Right hindlimb (tissue), 1 donor: ENCODE data around the gene RRAS.

ENCODE experiments used
- DNase-seq: peaks from one replicate; pipeline ENCODE4 v3.0.0-alpha.2; 2018

Gene RRAS

DNA sequence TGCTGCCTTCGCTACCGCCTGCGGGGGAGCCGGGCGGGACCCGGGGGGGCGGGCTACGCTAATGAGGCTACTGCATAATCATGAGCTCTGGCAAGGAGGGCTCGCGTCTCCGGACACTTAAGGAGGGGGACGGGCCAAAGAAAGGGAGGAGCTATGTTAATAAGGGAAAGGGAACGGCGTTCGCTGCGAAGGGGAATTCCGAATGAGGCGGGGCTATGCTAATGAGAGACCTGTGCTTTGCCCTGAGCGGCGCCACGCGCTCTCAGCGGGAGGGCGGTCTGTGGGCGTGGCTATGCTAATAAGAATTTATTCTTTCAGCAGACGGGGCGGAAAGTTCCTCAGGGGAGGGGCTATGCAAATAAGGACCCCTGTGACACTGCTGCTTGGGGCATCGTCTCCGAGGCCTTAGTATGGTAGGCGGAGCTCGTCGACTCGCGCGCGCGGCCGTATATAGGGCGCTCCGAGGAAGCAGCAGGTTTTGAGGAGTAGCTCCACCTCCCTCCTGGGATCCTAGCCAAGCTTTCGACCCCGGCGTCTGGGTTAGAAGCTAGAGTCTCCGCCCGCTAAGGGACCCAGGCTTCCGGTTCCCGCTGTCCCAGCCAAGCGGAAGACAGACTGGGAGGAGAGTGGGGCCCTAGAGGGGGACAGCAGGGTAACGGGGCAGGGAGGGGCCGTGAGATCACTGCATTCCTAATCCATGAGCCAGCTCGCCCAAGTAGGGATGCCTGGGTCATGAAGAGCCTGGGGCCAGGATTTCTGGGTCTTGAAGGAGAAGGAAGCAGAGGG lies at the start of gene RRAS:
RRAS (minus strand) TSS at position 31 of the 786 bp plus-strand sequence. CDS start 45 bp downstream, outside the sequence.
- DNase-seq: peak; percentile 100

- no peak for DNase-seq
Measured at GRCh38 chr19:49689133-49690078, 49.5 kb upstream of the RRAS start, which contains the start of gene ADM5. Gene ADM5 (plus strand): TSS chr19:49689594. CDS start chr19:49689838, 244 bp downstream.

DNA sequence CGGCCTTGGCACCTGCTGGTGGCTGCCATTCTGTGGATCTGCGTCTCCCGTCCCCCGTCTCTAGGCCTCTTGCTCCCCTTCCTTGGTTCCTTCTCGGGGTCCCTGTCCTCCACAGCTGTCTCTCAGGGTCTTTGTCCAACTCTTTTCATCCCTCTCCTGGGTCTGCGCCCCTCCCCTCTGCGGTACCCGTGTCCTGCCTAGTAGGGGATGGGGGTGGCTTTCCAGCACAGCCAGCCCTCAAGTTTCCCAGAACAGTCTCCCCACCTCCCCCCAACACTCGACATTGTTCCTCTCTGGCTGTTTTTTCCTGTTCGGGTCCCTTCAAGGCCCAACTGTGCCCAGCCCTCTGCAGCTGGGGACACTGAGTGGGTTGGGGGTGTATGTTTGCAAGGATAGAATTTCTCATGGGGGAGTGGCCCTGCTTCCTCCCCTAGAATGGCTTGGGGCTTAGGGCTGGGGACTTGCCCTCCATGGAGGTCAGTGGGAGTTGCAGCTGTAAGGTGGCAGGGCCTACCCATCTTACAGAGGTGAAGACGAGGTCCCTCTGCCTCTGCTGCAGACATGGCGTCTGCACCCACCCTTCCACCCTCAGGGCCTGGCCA lies 48.7 kb upstream of the RRAS start:
- no peak for DNase-seq

GRCh38 chr19:49687566-49688316 lies 47.8 kb upstream of the RRAS start:
- DNase-seq: peak; percentile 43

GRCh38 chr19:49687150-49687549 lies 47.2 kb upstream of the RRAS start:
- DNase-seq: no peak

DNA sequence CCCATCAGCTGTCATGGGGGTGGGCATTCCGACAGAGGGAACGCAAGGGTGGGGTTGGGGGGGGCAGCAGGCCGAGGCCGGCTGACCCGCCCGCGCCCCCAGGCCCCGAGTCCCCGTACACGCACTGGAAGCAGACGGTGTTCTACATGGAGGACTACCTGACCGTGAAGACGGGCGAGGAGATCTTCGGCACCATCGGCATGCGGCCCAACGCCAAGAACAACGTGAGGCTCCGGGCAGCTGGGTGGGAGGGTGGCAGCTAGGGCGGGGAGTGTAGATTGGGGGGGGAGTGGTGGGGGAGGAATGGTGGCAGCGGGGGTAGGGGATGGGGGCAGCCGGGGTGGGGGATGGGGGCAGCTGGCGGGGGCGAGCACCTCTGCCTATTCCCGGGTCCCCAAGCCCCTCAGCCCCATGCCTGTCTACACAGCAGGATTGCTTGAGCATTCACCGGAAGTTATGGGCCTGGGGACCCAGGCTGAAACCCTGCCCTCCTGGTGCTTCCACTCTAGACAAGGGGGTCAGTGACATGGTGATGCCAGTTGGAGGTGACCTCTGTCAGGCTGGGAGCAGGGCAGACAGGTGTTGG lies 46.7 kb upstream of the RRAS start:
- no peak for DNase-seq

- no peak for DNase-seq
Measured at GRCh38 chr19:49685845-49686332, 45.9 kb upstream of the RRAS start.

GRCh38 chr19:49684983-49685553 lies 45.1 kb upstream of the RRAS start:
- DNase-seq: no peak

DNA sequence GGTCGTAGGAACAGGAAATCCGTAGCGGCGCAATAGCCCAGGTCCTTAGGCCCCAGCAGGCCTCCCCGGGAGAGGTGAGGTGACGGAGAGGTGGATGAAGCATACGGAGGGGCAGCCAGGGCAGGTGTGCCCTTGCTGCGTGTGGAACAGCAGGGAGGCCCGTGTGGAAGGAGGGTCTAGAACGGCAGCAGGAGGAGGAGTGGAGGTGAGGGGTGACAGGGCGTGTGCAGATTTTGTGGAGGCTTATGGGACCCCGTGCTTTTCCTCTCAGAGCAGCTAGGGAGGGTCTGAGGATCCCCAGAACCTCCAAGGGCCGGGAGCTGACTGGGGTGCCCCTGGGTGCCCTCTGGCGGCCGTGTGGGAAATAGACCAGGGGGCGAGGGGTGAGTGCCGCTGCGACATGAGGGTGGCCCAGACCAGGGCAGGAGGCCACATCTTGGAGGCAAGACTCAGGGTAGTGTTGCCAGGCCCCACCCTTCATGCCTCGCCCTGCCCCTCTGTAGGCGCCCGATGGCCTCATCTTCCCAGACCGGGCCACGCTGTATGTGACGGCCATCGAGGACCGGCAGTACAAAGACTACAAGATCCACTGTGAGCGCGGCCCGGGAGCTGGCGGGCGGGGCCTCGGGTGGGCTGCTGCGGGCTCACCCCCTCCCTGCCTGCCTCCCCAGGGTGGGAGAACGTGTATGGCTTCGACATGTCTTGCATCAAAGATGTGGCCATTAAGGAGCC lies 44.5 kb upstream of the RRAS start:
- no peak for DNase-seq

- DNase-seq: no peak
Measured at GRCh38 chr19:49683814-49684250, 43.9 kb upstream of the RRAS start.

DNA sequence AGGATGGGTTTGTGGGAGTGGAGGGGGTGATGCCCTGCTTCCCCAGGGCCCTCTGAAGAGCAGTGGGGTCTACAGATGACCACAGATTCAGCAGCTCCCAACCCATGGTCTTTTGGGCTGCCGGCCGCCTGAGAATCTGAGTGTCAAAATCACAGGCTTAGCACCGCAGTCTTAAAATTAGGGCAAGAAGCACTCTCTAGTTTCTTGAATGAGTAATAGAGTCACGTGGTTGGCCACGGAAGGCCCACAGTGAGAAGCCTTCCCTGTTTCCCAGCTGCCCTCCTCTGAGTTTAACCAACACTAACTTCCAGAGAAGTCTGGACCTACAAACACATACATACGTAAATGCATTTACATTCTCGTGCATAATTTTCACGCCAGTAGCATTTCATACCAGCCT lies 42.3 kb upstream of the RRAS start:
- DNase-seq: no peak

GRCh38 chr19:49681830-49682229 lies 41.9 kb upstream of the RRAS start:
- DNase-seq: no peak

GRCh38 chr19:49680421-49681351 lies 40.7 kb upstream of the RRAS start:
- peak; percentile 96 for DNase-seq

GRCh38 chr19:49679771-49680413 lies 39.9 kb upstream of the RRAS start:
- DNase-seq: no peak

GRCh38 chr19:49678985-49679770 lies 39.2 kb upstream of the RRAS start:
- DNase-seq: peak; percentile 47

GRCh38 chr19:49677901-49678674 lies 38.1 kb upstream of the RRAS start:
- DNase-seq: peak; percentile 87

DNA sequence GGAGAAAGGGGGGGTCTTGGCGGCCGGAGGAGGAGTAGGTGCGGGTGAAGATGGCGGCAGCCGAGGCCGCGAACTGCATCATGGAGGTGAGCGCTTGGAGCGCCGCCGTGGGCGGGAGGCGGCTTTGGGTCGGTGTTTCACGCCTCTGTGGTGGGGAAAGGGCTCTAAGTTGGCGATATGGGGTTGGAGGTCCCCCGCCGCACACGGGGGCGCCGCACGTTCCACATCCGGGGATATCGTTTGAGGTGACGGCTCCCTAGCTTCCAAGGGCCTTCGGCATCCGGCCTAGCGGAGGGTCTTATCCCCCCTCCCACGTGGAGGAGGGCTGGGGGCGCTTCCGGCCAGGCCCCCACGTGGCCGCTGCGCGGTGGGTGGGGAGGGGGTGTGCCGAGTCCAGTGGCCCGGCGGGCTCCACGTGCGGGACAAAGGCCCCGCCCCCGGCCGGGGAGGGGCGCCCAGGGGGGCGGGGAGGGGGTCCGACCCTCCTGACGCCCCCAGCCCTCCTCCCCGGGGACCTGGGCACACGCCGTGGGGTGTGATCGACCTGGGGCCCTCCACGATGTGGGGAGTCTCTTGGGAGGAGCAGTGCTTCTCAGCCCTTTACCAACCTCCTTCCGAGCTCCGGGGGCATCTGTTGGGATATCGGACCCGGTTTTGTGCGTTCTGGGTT lies 37.4 kb upstream of the RRAS start, which contains the start of gene PRMT1:
PRMT1 (plus strand) TSS at position 41 of the 670 bp plus-strand sequence; CDS start at position 51, 10 bp downstream.
- peak; percentile 82 for DNase-seq
